GM19455 (cell line): ENCODE measurements around the gene CHI3L1.

Experiments
- ATAC-seq: cut with Tn5 transposase; IDR thresholded peaks from one replicate; pipeline ENCODE4 v1.9.1; 2021; ENCODE audit not compliant: unreplicated experiment

The CHI3L1 gene

GRCh38 chr1:203152158-203153034 lies 34.1 kb downstream of the CHI3L1 start:
- ATAC-seq, result no peak

- ATAC-seq, result no peak
These were observed 34.9 kb downstream of the CHI3L1 start for GRCh38 chr1:203151362-203152157.

GRCh38 chr1:203150511-203151297 lies 35.8 kb downstream of the CHI3L1 start:
- no peak for ATAC-seq

- ATAC-seq, result no peak
These were observed 37.2 kb downstream of the CHI3L1 start for GRCh38 chr1:203149188-203149840.

GRCh38 chr1:203148579-203148978 lies 37.9 kb downstream of the CHI3L1 start:
- ATAC-seq, result no peak

GRCh38 chr1:203148127-203148526 lies 38.4 kb downstream of the CHI3L1 start:
- ATAC-seq, result no peak

- ATAC-seq, result no peak
These were observed 39.1 kb downstream of the CHI3L1 start for GRCh38 chr1:203147376-203147775.

- no peak for ATAC-seq
These were observed 40.0 kb downstream of the CHI3L1 start for GRCh38 chr1:203146537-203146936.

- no peak for ATAC-seq
These were observed 40.5 kb downstream of the CHI3L1 start for GRCh38 chr1:203146042-203146369.

GRCh38 chr1:203145321-203146041 lies 41.0 kb downstream of the CHI3L1 start:
- no peak for ATAC-seq

GRCh38 chr1:203144661-203145060 lies 41.8 kb downstream of the CHI3L1 start:
- no peak for ATAC-seq

- ATAC-seq, result no peak
These were observed 42.9 kb downstream of the CHI3L1 start for GRCh38 chr1:203143641-203144040.

GRCh38 chr1:203142684-203143408 lies 43.7 kb downstream of the CHI3L1 start:
- ATAC-seq, result no peak

GRCh38 chr1:203142124-203142523 lies 44.4 kb downstream of the CHI3L1 start:
- no peak for ATAC-seq

- no peak for ATAC-seq
These were observed 45.6 kb downstream of the CHI3L1 start for GRCh38 chr1:203140743-203141520.

GRCh38 chr1:203139976-203140475 lies 46.5 kb downstream of the CHI3L1 start:
- no peak for ATAC-seq

GRCh38 chr1:203138066-203138465 lies 48.4 kb downstream of the CHI3L1 start:
- no peak for ATAC-seq

GRCh38 chr1:203137324-203137723 lies 49.2 kb downstream of the CHI3L1 start:
- ATAC-seq, result no peak
